Activated naive CD4-positive, alpha-beta T cell treated with anti-CD3 and anti-CD28 coated beads, Interleukin-2, amount 50 U/mL, for 16 hours (primary cell): Measurements from ENCODE around the gene C22orf42.
"Not testable (repeated sequence)": the region's sequence is repeated elsewhere in the genome, so short reads cannot be mapped to it uniquely, and the experiment has no call there.

Experiments
- DNase-seq: peaks from one replicate; pipeline ENCODE4 v3.0.0-alpha.2; 2020

The C22orf42 gene

DNA sequence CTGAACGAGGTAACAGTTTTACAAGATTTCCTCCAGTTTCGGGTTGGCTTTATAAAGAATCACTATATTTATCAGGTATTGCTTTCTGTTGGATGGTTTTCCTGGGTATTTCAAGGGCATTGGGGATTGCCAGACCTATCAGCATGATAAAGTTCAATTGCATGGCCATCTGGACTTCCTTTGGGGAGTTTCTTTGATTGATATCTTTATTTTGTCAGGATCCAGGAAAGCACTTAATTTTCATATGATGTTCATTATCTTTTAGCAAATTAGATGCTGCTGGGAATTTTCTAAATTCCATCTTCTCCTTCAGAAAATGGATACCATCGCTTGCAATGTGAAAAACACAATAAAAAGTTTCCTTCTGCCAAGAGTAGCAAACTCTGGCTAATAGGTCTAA is 24.5 kb upstream of the C22orf42 start:
- DNase-seq: no peak

DNA sequence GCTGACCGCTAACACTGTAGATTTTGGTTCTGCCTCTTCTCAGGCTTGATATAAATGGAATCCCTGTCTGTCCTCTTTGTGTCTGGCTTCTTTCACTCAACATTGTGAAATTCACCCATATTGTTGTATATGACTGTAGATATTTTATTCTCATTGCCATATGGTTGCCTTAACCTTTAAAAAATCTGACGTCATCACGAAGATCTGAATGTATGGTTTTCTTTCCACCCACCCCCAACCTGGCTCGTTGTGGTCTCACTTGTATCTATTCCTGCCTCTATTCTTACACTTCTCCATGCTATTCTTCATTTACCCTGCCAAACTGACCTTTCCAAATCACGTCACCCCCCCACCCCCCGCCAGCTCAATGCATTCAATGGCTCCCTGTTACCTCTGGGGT is 21.9 kb upstream of the C22orf42 start:
- no peak for DNase-seq

DNA sequence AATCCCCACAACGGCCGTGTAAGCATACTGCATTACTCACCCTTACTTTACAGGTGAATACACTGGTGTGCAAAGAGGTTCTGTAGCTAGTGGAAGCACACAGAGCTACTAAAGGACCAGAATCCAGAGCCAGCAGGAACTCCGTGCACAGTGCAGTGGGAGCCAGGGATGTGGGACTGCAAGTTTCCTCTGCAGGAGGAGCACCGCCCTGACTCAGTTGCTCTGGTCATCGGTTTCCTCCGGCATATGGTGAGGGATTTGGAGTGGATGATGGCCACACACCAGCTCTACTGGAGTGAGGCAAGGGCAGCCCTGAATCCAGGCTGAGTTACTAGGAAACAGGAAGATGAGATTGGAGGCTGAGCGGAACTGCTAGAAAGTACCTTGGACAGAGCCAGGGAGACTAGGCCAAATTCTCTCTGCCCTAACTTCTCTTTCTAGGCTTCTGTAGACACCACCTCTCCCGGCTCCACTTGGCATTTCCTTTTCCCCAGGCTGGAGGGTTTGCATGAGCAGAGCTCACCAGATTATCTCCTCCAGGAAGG is 18.2 kb upstream of the C22orf42 start:
- no peak for DNase-seq

DNA sequence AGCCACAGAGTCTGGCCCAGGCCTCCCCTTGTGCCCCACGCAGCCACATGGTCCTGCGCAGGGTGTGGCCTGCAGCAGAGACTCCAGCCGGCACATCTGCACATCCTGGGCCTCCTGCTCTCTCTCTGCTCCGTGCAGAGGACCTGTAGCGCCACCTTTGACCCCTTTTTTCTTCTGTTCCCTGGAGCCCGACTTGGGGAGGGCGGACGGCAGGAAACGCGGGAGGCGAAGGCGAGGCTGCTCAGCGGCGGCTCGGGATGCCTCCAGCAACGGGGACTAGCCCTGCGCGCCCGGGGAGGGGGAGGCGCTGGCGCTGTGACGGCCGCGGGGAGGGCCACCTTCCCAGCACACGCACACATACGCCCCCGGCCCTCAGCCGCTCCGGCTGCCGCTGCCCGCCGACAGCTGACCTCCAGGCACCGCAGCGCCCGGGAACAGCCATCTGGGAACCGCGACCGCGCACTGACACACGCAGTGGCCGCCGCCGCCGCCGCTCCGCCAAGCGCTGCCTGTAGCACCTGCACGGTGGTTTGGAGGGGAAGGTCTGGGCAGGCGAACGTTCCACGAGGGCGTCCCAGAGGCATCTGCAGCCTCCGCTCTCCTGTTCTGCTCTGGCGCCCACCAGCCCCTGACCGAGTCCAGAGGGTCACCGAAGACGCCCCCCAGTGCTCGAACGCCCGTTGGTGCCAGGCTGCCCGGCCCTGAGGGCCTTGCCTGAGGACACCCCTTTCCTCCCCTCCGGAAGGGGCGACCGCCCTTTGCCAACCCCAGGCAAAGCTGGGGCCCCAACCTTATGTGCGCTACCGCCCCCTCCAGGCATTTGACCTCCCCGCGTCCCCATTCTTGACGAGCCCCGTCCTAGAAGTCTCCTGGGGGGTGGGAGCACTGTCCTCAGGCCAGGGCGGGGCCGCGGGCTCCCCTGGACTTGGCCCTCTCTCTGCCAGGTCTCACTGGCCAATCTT is 16.9 kb upstream of the C22orf42 start:
- no peak for DNase-seq

DNA sequence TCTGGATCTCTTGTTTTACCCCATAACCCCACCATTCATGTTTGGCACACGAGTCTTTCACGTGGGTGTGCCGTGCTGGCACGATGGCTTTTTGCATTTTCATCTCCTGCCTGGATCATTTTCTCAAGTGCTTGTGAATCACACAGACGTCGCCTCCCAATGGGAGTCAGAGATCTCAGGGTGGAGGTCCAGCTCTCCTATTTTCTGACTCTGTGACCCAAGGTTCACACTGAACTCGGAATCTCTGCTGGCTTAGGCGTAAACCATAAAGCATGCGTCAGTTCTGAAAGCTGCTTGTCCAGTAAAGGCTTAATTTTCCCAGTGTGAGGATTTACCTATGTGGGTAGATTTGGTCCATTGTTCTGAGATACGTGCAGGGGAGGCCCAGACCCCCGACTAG is 16.0 kb upstream of the C22orf42 start:
- DNase-seq: no peak

DNA sequence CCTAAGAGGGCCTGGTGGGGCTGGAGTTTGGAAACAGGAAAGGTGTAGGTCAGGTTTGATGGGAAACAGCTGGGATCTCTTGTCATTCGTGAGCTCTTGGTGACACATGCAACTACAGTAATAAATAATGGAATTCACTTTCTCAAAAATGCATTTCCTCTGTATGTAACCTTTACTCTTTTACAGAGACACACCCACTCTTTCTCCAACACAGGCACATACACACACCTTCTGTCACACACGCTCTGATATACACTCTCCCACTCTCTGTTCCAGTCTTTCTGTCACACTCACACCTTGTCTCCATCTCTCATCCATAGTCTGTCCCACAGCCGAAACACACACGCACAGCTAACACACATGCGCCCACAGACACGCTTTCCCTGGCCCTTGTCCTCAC is 6.6 kb upstream of the C22orf42 start:
- no peak for DNase-seq

DNA sequence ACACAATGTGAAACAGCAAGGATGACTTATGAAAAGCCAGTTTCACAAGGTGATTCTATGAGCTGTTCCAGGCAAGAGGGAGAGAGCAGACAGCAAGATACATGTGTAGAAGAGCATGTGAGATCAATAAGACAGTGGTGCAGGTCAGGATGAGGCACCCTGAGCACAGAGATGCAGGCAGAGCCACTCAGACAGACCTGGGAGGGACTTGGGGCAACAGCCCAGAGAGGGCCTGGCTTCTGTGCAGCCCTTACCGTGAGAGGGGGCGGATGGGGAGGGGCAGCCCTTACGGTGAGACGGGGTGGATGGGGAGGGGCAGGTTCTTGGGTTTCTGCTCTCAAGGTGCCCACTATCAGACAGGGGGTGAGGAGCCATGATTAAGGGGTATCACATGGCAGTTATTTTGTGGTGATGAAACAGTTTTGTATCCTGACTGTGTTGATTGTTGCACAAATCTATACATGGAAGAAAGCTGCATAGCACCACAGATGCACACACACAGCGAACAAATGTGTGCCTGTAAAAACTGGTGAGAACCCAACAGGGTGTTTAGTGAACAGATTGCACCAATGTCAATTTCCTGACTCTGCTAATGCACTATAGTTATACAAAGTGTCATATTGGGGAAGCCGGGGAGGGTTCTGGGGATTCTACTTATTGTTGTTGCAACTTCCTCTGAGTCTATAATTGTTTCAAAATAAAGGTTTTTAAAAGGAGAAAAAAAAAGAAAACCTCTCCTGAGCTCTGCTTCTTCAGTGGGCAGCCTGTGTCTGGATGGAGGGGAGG is 5.2 kb upstream of the C22orf42 start:
- DNase-seq: no peak

DNA sequence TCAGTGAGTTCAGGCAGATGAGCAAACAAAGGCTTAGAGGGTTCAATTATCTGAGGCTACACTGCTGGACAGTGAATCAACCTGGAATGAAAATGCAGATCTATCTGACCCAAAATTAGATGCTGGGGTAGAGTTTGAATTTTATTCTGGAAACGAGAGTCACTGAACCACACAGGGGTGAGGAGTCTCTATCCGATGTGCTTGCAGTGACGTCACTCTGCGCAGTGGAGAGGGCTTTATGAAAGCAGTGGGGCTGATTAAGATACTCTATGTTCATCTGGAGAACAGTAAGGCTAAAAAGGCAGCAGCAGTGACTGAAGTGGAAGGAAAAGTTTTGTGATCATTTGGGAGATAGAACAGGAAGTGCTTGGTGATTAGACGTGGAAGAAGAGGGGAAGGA is 1.3 kb upstream of the C22orf42 start:
- not testable (repeated sequence) for DNase-seq

DNA sequence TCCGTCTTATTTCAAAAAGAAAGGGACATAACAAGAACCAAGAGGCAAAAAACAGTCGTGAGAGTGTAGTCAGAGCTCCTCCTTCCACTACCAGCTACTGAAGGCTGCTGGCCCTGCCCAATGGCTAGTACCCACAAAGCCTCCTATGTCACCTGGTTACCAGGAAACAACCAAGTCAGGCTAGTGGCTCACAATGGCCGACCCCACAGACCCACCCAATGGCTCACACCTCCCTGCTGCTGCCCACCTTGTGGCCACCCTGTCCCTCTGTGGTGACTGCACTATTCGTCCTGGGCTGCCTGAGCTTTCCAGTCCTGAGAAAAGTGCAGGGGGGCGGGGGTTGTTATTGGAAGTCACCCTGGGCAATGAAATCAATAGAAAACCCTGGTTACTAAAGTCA is 1.5 kb downstream of the C22orf42 start:
- DNase-seq: not testable (repeated sequence)

DNA sequence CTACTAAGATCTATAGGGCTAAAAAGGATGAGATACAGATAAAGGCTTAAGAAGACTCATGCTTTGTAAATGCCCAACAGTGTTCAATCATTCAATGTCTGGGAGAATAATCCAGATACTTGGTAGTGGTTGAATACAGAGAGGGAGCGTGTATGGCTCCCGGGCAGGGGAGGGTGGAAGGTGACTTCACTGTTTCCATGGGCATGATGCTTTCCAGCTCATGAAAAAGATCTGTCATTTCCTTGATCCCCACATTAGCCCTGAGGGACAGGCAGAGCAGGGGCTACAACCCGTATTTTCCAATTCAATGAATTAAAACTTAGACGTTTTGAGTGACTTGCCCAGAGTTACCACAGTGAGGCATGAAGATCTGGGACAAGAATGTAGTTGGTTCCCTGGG is 4.4 kb downstream of the C22orf42 start:
- DNase-seq: not testable (repeated sequence)

DNA sequence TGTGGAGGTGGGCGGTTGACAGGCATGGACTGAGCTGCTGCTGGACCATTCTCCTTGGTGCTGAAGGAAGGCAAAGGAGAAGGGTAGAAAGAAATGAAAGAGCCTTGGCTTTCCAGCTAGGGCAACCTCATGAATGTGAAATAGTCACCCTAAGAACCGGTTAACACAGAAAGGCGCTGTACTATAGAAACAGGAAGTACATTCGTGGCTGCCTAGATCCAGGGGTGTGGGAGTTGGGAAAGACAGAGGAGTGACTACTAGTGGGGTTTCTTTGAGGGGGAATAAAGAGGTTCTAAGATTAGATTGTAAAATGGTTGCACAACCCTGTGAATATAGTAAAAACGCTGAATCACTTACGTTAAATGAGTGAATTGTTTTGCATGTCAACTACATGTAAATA is 7.5 kb downstream of the C22orf42 start:
- DNase-seq: not testable (repeated sequence)

DNA sequence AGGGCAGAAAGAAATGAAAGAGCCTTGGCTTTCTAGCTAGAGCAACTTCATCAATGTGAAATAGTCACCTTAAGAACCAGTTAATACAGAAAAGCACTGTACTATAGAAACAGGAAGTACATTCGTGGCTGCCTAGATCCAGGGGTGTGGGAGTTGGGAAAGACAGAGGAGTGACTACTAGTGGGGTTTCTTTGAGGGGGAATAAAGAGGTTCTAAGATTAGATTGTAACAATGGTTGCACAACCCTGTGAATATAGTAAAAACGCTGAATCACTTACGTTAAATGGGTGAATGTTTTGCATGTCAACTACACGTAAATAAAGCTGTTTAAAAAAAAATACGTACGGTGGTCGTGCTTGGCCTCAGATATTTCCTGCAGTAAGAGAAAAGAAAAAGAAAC is 8.5 kb downstream of the C22orf42 start:
- not testable (repeated sequence) for DNase-seq

DNA sequence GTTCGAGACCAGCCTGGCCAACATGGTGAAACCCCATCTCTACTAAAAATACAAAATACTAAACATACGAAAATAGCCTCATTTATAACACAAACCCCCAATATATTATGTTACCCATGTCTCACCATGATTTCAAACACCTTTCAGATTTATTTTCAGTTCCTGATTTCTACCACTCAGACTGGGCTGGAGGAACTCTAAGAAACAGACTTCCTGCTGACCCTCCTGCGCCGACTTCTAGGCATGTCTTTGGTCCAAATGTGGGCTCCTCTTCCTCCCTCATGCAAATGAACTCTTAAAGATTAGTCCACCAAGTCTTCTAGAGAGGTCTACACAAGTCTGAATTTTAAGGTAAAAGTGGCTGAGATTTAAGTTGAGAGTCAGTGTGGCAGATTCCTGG is 10.7 kb downstream of the C22orf42 start:
- not testable (repeated sequence) for DNase-seq

DNA sequence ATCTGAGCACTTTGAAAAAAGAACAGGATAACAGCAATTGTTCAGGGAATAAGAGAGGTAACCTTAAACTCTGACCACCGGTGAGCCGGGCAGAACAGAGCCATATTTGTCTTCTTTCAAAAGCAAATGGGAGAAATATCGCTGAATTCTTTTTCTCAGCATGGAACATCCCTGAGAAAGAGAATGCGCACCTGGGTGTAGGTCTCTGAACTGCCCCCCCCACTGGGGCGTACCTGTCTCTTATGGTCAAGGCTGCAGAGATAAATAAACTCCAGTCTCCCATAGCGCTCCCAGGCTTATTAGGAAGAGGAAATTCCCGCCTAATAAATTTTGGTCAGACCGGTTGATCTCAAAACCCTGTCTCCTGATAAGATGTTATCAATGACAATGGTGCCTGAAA is 12.0 kb downstream of the C22orf42 start:
- DNase-seq: not testable (repeated sequence)

DNA sequence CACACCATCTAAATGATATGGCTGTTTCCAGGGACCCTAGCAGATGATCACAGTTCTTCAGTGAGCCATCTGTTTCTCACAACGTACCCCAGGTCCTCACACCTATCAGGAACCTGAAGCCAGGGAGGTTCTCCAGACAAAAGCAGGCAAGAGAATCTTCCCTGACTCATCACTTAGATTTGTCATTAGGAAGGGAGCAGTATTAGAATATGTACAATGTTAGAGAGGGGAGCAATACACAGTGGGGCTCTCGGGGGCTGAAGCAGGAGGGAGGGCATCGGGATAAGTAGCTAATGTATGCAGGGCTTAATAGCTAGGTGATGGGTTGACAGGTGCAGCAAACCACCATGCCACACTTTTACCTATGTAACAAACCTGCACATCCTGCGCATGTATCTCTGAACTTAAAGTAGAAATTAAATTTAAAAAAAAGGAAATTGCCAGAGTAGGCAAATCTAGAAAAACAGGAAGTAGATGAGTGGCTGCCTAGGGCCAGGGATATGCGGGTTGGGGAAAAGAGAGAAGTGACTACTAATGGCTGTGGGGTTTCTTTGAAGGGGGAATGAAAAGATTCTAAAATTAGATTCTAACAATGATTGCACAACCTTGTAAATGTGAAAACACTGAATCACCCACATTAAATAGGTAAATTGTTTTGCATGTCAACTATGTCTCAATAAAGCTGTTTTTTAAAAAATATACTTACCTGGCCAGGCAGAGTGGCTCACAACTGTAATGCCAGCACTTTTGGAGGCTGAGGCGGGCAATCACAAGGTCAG is 14.4 kb downstream of the C22orf42 start:
- no peak for DNase-seq

DNA sequence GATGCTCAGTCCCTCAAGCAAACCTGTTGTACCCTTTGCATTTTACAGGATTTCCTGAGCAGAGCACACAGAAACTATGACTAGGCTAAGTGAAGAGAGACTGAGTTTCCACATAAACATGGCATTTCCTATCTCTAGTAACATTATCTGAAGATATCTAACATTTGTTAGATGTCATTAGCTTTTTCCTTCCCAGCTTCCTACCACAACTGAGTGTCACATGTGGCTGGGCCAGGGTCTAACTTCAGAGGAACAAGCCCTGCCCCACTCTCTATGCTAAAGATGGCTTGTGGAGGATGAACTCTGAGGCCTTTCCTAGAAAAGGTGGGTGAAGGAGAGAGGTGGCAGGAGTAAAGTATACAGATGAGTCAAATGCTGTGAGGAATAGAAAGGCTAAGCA is 16.5 kb downstream of the C22orf42 start:
- no peak for DNase-seq

DNA sequence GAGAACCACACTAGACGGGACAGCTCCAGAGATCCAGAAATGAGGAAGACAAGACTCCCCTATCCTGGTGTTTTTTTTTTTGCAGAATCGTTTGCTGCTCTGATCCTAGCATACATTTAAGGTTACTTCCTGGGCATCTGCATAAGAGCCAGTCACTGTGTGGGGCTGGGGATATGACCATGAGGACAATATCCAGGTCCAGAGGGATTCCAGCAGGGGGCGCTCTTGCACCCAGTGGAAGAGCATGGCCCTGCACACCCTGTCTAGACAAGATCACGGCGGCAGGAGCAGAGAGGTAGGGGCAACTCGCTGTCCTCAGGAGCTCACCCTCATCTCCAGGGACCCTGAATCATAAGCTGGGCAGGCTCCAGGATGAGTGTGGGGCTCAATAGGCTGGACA is 18.4 kb downstream of the C22orf42 start:
- not testable (repeated sequence) for DNase-seq

DNA sequence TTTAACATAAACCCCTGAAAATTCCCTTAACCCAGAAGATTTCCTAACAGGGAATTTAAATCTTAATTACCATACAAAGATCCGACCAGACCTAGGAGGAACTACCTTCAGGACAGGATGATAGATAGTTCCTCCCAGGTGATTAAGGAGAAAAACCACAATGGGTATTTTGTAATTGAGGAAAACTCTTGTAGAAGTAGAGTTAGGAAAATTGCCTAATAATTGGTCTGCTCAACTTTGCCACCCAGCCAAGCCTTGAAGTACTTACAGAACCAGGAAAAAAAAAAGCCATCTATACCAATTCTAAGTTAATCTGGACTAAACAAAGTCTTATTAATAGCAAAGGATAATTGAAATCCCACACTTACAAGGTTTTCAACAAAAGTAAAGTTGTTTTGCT is 20.5 kb downstream of the C22orf42 start:
- DNase-seq: not testable (repeated sequence)

DNA sequence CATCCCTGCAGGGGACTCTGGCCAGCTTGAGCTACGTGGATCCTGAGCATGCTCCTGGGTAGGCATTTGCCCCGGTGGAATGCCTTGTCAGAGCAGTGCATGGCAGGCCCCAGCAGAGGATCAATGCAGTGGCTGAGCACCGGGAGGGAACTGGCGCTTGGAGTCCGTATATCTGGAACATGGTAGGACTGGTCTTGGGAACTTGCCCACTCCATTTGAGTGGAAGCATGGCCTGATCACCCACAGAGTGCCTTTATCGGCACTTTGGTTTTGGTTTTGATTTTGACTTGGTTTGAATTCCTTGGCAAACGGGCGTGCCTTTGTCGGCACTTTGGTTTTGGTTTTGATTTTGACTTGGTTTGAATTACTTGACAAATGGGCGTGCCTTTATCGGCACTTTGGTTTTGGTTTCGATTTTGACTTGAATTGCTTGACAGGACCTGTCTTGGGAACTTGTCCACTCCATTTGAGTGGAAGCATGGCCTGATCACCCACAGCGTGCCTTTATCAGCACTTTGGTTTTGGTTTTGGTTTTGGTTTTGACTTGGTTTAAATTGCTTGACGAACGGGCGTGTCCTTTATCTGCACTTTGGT is 21.3 kb downstream of the C22orf42 start:
- peak; percentile 55 for DNase-seq

DNA sequence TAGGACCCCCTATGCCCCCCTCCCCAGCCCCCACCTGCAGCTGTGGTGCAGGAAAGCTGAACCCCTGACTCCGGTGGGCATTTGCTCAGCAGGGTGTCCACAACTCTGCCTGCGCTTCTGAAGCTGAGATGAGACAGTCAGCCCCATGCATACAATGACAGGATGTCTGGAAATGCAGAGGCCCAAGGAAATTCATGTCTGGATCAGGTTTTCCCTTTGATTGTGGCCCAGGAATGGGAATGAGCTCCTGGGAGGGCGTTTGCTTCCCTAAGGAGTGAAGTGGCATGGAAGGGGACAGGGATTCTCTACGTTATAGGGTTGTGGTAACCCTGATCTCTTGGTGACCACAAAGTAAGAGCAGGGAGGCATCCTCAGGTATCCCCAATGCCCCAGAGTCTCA is 22.2 kb downstream of the C22orf42 start:
- not testable (repeated sequence) for DNase-seq

DNA sequence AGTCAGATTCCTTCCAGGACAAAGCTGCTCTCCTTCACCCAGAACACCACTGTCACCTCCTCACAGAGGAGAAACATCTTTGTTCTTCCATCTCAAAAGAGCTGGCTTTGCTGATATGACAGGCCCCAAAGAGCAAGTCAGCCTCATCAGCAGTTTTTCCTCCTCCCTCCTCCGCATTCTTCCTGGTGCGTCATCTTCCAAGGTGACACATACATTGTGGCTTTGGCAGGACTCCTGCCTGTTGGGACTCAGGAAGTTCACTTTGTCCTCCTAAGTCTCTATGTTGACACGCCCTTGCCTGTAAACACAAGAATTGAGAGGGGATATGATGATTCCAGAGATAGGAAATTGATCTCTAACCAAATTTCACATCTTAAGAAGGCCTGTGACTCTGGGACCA is 23.1 kb downstream of the C22orf42 start:
- DNase-seq: not testable (repeated sequence)

DNA sequence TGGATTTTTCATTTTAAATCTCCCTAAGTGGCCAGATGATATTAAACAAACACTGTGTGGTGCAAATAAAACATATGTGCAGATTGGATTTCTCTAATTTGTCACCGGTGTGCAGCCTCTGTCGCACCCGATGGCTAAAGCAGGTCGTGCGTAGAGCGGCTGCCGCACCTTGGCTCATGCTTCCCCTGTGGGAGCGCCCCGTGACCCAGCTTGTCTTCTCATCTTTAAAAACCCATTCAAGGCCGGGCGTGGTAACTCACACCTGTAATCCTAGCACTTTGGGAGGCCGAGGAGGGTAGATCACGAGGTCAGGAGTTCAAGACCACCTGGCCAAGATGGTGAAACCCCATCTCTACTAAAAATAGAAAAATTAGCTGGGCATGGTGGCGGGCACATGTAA is 24.3 kb downstream of the C22orf42 start:
- DNase-seq: not testable (repeated sequence)
